ENCODE measurements around the gene YTHDC1. TPM values are rescaled to one million over a fixed set of nuclear protein-coding genes. Genes with fewer than 3 reads are reported as not detected.

The YTHDC1 gene
- total RNA-seq, 2 donors from 2014 or later = 56.0 to 63.3 TPM

- Histone ChIP-seq H3K36me3 (replicated peaks in 1 of 2; ENCODE audit: insufficient read depth in 1 of 2, low read depth in 2 of 2) (peaks cover 9 to 21% of the 10 kb centered on the region in 2 donors), H3K4me3 (no peak overlapping the region), H3K4me1 (peaks cover 53% of the 10 kb centered on the region), H3K27me3 (no peaks in the 10 kb centered on the region), H3K27ac (no peak overlapping the region), H3K9me3 (no peaks in the 10 kb centered on the region)
- TF ChIP-seq, protein P1, sequence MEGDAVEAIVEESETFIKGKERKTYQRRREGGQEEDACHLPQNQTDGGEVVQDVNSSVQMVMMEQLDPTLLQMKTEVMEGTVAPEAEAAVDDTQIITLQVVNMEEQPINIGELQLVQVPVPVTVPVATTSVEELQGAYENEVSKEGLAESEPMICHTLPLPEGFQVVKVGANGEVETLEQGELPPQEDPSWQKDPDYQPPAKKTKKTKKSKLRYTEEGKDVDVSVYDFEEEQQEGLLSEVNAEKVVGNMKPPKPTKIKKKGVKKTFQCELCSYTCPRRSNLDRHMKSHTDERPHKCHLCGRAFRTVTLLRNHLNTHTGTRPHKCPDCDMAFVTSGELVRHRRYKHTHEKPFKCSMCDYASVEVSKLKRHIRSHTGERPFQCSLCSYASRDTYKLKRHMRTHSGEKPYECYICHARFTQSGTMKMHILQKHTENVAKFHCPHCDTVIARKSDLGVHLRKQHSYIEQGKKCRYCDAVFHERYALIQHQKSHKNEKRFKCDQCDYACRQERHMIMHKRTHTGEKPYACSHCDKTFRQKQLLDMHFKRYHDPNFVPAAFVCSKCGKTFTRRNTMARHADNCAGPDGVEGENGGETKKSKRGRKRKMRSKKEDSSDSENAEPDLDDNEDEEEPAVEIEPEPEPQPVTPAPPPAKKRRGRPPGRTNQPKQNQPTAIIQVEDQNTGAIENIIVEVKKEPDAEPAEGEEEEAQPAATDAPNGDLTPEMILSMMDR (IDR thresholded peaks at IDR 0.05) = no peak
- TF ChIP-seq POLR2A (IDR thresholded peaks at IDR 0.05) = no peak
- ATAC-seq (no peak), DNase-seq (no peak)
- intact Hi-C loops (cut with DNase I) = no loop called here
These were observed 13.4 kb downstream of the YTHDC1 start for GRCh38 chr4:68336530-68336929.

DNA sequence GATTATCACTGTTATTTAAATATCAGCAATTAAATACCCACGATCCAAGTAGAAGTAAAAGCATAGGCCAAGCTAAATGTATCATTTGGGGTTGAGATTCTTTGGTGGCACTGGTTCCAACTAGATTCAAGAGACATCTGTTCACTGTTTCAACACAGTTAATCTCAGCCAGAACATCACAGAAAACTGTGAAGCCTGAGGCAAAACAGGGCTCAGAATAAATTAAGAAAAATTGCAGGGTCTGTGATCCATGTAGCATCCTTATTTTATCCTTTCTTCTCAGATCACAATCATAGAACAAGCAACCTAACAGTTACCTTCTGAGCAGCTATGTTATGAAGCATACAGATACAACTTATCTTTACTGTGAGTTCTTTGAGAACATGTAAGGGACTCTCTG is 23.7 kb downstream of the YTHDC1 start:
- no peak for ATAC-seq
- Histone ChIP-seq H3K9me3 (no peaks in the 10 kb centered on the region), H3K4me3 (no peak overlapping the region), H3K4me1 (peaks cover 13% of the 10 kb centered on the region), H3K27me3 (no peaks in the 10 kb centered on the region), H3K27ac (no peak overlapping the region), H3K36me3 (replicated peaks in 1 of 2; ENCODE audit: insufficient read depth in 1 of 2, low read depth in 2 of 2) (peaks cover 0 to 43% of the 10 kb centered on the region in 2 donors)
- intact Hi-C loops (cut with DNase I) = no loop called here
- WGBS, 2 donors = 52 to 91% methylated on average over 1 of the region's 1 CpG
- DNase-seq = no peak
- TF ChIP-seq POLR2A (IDR thresholded peaks at IDR 0.05) = no peak
- TF ChIP-seq, protein P1 (IDR thresholded peaks at IDR 0.05) = no peak

DNA sequence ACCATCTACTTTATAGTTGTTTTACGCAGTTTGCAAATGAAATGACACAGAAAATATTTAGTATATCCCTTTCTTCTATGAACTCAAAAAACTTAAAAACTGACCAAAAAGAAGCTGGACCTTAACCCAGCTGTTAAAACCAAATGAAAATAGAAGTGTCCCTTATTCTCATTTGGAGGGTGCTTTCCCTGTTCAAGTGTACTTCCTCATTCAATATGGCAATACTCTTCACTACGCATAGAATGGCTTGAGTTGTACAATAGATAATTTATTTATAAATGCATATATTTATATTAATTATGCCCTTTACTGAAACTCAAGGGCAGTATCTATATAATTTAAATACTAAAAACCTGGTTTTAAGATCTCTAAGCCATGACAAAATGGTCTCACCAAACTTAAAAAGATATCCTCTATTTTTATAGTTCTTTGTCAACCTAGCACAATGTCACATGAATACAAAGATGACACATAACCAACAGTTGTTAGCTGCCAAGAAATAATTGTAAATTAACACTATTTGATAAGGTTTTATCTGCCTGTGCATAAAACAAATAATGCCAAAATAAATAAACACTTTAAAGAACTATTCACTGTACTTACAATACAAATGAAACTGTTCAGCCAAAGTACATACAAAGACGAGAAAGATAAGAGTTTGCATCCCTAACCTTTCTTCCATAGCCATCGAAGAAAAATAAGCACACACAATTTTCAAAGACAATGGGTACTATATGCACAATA is 25.2 kb downstream of the YTHDC1 start:
- H3K4me3 ChIP-seq = no peak overlapping the region
- no peaks in the 10 kb centered on the region for H3K9me3 ChIP-seq
- peak overlapping the region in 1 of 4 donors; percentile 21 for H3K27ac ChIP-seq
- DNase-seq (no peak), ATAC-seq (peak; percentile 62)
- H3K27me3 ChIP-seq = no peaks in the 10 kb centered on the region
- WGBS, 2 donors = 48 to 49% methylated on average over 4 of the region's 4 CpGs
- H3K4me1 ChIP-seq = peaks cover 13% of the 10 kb centered on the region
- intact Hi-C loops (cut with DNase I) = no loop called here
- no peak for TF ChIP-seq POLR2A (IDR thresholded peaks at IDR 0.05)
- TF ChIP-seq, protein P1 (IDR thresholded peaks at IDR 0.05) = no peak
- H3K36me3 ChIP-seq (replicated peaks in 1 of 2; ENCODE audit: insufficient read depth in 1 of 2, low read depth in 2 of 2) = peaks cover 0 to 35% of the 10 kb centered on the region in 2 donors

DNA sequence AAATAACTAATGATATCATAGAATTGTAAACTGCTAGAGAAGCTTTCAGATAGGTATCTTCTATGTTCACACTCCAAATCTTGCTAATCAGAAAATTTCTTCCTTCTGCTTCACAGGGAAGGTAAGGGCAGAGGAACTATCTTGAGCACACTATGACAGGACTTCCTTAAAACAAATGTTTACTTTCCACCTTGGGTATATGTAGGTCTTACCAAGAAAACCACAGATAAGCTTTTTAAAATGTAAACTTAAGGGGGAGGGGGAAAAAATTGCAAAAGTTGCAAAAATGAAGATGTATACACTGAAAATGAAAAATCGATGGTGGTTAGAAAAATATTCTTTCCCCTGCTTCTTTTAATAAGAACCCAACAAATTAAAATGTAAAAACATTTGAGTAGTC is 30.9 kb downstream of the YTHDC1 start:
- H3K9me3 ChIP-seq = no peaks in the 10 kb centered on the region
- TF ChIP-seq POLR2A (IDR thresholded peaks at IDR 0.05) = no peak
- WGBS, 2 donors = 67 to 73% methylated on average over 1 of the region's 1 CpG
- peaks cover 0 to 40% of the 10 kb centered on the region in 2 donors for H3K36me3 ChIP-seq (replicated peaks in 1 of 2; ENCODE audit: insufficient read depth in 1 of 2, low read depth in 2 of 2)
- DNase-seq (no peak), ATAC-seq (no peak)
- no peak overlapping the region for H3K27ac ChIP-seq
- H3K27me3 ChIP-seq = no peaks in the 10 kb centered on the region
- intact Hi-C loops (cut with DNase I) = no loop called here
- H3K4me3 ChIP-seq = no peak overlapping the region
- H3K4me1 ChIP-seq = peaks cover 4% of the 10 kb centered on the region

- TF ChIP-seq, protein P1 (IDR thresholded peaks at IDR 0.05) = no peak
- no peak for TF ChIP-seq POLR2A (IDR thresholded peaks at IDR 0.05)
- WGBS, 2 donors = 60 to 69% methylated on average over 5 of the region's 5 CpGs
- Histone ChIP-seq H3K27me3 (no peaks in the 10 kb centered on the region), H3K4me1 (peaks cover 4% of the 10 kb centered on the region), H3K9me3 (no peaks in the 10 kb centered on the region), H3K27ac (no peak overlapping the region), H3K4me3 (no peak overlapping the region), H3K36me3 (replicated peaks in 1 of 2; ENCODE audit: insufficient read depth in 1 of 2, low read depth in 2 of 2) (peaks cover 0 to 34% of the 10 kb centered on the region in 2 donors)
- no peak for DNase-seq
- intact Hi-C loops (cut with DNase I) = no loop called here
- ATAC-seq = no peak
These were observed 33.5 kb downstream of the YTHDC1 start for GRCh38 chr4:68316193-68316969.
